WTC11 (cell line): ENCODE results near the gene TAAR9. TPM values are rescaled to one million over a fixed set of nuclear protein-coding genes. Genes with fewer than 3 reads are reported as not detected.

Source experiments
- ATAC-seq: fragments of 200-7000 bp; cut with Tn5 transposase; 2 replicates; pipeline ENCODE4 v1.10.0; 2021; ENCODE audit warnings: mild to moderate bottlenecking, moderate library complexity
- CTCF ChIA-PET: fragments of 300-600 bp; sonication (Branson Sonifier 250); formaldehyde crosslinking; loops from one replicate; lab custom pipeline; 2021; ENCODE audit warnings: antibody characterized with exemption; lab: Charles Lee
- POLR2A ChIA-PET: fragments of 350-600 bp; sonication (Branson Sonifier 250); formaldehyde crosslinking; loops from one replicate; lab custom pipeline; 2021; ENCODE audit warnings: antibody characterized with exemption; lab: Charles Lee
- DNase-seq: peaks from one replicate; pipeline ENCODE4 v3.0.0; 2021; ENCODE audit warnings: low spot score
- H3K27ac Mint-ChIP-seq: 2 replicates; pipeline ENCODE4 v1.8.0; 2021; ENCODE audit warnings: mixed read lengths
- H3K27me3 Mint-ChIP-seq: 2 replicates; pipeline ENCODE4 v1.8.0; 2021; ENCODE audit warnings: low read depth, mild to moderate bottlenecking, moderate library complexity, mixed read lengths
- H3K36me3 Mint-ChIP-seq: 2 replicates; pipeline ENCODE4 v1.8.0; 2021; ENCODE audit warnings: mixed read lengths
- H3K4me1 Mint-ChIP-seq: 2 replicates; pipeline ENCODE4 v1.8.0; 2022; ENCODE audit warnings: mixed read lengths
- H3K4me3 Mint-ChIP-seq: 2 replicates; pipeline ENCODE4 v1.8.0; 2021; ENCODE audit warnings: mild to moderate bottlenecking, moderate library complexity, mixed read lengths
- H3K9me3 Mint-ChIP-seq: 2 replicates; pipeline ENCODE4 v1.8.0; 2021; ENCODE audit warnings: mixed read lengths
- CREM ChIP-seq: sonication (generic); formaldehyde crosslinking; IDR thresholded peaks from 2 replicates; pipeline ENCODE4 v1.8.1; 2022; ENCODE audit warnings: mild to moderate bottlenecking, missing genetic modification reagents, moderate library complexity
- ESRRA ChIP-seq: sonication (generic); formaldehyde crosslinking; IDR thresholded peaks from 2 replicates; pipeline ENCODE4 v1.8.1; 2022; ENCODE audit warnings: mild to moderate bottlenecking, missing genetic modification reagents, borderline replicate concordance
- GRHL2 ChIP-seq: fragments of 250-450 bp; sonication (Bioruptor Pico); IDR thresholded peaks from 2 replicates; pipeline ENCODE4 v1.8.0; 2022; ENCODE audit warnings: mild to moderate bottlenecking, moderate library complexity; ENCODE audit not compliant: insufficient replicate concordance, severe bottlenecking
- MXD4 ChIP-seq: fragments of 250-450 bp; sonication (Bioruptor Pico); IDR thresholded peaks from 2 replicates; pipeline ENCODE4 v1.8.0; 2021; ENCODE audit warnings: mild to moderate bottlenecking, moderate library complexity, borderline replicate concordance
- OVOL2 ChIP-seq: fragments of 250-450 bp; sonication (Bioruptor Pico); IDR thresholded peaks from 2 replicates; pipeline ENCODE4 v1.9.0; 2021; ENCODE audit warnings: mild to moderate bottlenecking, borderline replicate concordance
- SMAD4 ChIP-seq: sonication (generic); formaldehyde crosslinking; IDR thresholded peaks from 2 replicates; pipeline ENCODE4 v1.8.0; 2022; ENCODE audit warnings: mild to moderate bottlenecking, missing genetic modification reagents
- SOX15 ChIP-seq: fragments of 250-450 bp; sonication (Bioruptor Pico); IDR thresholded peaks from 2 replicates; pipeline ENCODE4 v1.9.0; 2021; ENCODE audit warnings: mild to moderate bottlenecking
- TEAD1 ChIP-seq: sonication (generic); formaldehyde crosslinking; IDR thresholded peaks from 2 replicates; pipeline ENCODE4 v1.8.0; 2022; ENCODE audit warnings: mild to moderate bottlenecking, missing genetic modification reagents
- ZBTB21 ChIP-seq: sonication (generic); formaldehyde crosslinking; IDR thresholded peaks from 2 replicates; pipeline ENCODE4 v1.8.1; 2023; ENCODE audit warnings: mild to moderate bottlenecking, missing genetic modification reagents, borderline replicate concordance
- ZNF317 ChIP-seq: sonication (generic); formaldehyde crosslinking; IDR thresholded peaks from 2 replicates; pipeline ENCODE4 v1.8.1; 2023; ENCODE audit warnings: low read depth, mild to moderate bottlenecking, moderate library complexity, missing genetic modification reagents, borderline replicate concordance
- ZNF396 ChIP-seq: fragments of 250-450 bp; sonication (Bioruptor Pico); IDR thresholded peaks from 2 replicates; pipeline ENCODE4 v1.8.0; 2021; ENCODE audit warnings: mild to moderate bottlenecking, moderate library complexity, borderline replicate concordance
- total RNA-seq: library from RNA; stranded (reverse); gene quantifications from 3 replicates; pipeline ENCODE4 v1.2.3, GENCODE V29; 2021
- TF ChIP-seq, protein P1 (sequence below): sonication (generic); formaldehyde crosslinking; IDR thresholded peaks from 2 replicates; pipeline ENCODE4 v1.8.0; 2022; ENCODE audit warnings: mild to moderate bottlenecking, missing genetic modification reagents
- TF ChIP-seq, protein P2 (sequence below): sonication (generic); formaldehyde crosslinking; IDR thresholded peaks from 2 replicates; pipeline ENCODE4 v1.8.1; 2022; ENCODE audit warnings: low read depth, missing genetic modification reagents, borderline replicate concordance
- TF ChIP-seq, protein P3 (sequence below): sonication (generic); formaldehyde crosslinking; IDR thresholded peaks from 2 replicates; pipeline ENCODE4 v1.8.0; 2023; ENCODE audit warnings: missing genetic modification reagents
- TF ChIP-seq, protein P4 (sequence below): sonication (generic); formaldehyde crosslinking; IDR thresholded peaks from 2 replicates; pipeline ENCODE4 v1.8.0; 2022; ENCODE audit warnings: mild to moderate bottlenecking, missing genetic modification reagents
- TF ChIP-seq, protein P5 (sequence below): fragments of 250-450 bp; sonication (Bioruptor Pico); IDR thresholded peaks from 2 replicates; pipeline ENCODE4 v2.1.2; 2022; ENCODE audit warnings: mild to moderate bottlenecking, moderate library complexity
- TF ChIP-seq, protein P6 (sequence below): sonication (generic); formaldehyde crosslinking; IDR thresholded peaks from 2 replicates; pipeline ENCODE4 v1.8.0; 2022; ENCODE audit warnings: mild to moderate bottlenecking, missing genetic modification reagents
- TF ChIP-seq, protein P7 (sequence below): sonication (generic); formaldehyde crosslinking; IDR thresholded peaks from 2 replicates; pipeline ENCODE4 v1.8.0; 2022; ENCODE audit warnings: mild to moderate bottlenecking, missing genetic modification reagents
- TF ChIP-seq, protein P8 (sequence below): sonication (generic); formaldehyde crosslinking; IDR thresholded peaks from 2 replicates; pipeline ENCODE4 v1.8.0; 2023; ENCODE audit warnings: mild to moderate bottlenecking, missing genetic modification reagents

TAAR9 gene
- total RNA-seq, 1 experiment from 2014 or later, result not detected

DNA sequence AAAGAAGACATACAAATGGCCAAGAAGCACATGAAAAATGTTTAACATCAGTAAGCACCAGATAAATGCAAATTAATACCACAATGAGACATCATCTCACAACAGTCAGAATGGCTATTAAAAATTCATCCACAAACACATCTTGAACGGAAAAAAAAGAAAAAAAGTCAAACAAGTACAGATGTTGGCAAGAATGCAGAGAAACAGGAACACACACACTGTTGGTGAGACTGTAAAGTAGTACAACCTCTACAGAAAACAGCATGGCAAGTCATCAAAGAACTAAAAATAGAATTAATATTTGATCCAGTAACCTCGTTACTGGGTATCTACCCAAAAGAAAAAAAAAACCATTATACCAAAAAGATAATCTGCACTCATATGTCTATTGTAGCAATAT, 31.6 kb upstream of the TAAR9 start (continued):
- no peak for TF ChIP-seq CREM (CRISPR knock-in tag)
- TF ChIP-seq, protein P1, sequence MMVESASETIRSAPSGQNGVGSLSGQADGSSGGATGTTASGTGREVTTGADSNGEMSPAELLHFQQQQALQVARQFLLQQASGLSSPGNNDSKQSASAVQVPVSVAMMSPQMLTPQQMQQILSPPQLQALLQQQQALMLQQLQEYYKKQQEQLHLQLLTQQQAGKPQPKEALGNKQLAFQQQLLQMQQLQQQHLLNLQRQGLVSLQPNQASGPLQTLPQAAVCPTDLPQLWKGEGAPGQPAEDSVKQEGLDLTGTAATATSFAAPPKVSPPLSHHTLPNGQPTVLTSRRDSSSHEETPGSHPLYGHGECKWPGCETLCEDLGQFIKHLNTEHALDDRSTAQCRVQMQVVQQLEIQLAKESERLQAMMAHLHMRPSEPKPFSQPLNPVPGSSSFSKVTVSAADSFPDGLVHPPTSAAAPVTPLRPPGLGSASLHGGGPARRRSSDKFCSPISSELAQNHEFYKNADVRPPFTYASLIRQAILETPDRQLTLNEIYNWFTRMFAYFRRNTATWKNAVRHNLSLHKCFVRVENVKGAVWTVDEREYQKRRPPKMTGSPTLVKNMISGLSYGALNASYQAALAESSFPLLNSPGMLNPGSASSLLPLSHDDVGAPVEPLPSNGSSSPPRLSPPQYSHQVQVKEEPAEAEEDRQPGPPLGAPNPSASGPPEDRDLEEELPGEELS, result no peak
- TF ChIP-seq MXD4 (CRISPR knock-in tag), result no peak
- TF ChIP-seq, protein P2, sequence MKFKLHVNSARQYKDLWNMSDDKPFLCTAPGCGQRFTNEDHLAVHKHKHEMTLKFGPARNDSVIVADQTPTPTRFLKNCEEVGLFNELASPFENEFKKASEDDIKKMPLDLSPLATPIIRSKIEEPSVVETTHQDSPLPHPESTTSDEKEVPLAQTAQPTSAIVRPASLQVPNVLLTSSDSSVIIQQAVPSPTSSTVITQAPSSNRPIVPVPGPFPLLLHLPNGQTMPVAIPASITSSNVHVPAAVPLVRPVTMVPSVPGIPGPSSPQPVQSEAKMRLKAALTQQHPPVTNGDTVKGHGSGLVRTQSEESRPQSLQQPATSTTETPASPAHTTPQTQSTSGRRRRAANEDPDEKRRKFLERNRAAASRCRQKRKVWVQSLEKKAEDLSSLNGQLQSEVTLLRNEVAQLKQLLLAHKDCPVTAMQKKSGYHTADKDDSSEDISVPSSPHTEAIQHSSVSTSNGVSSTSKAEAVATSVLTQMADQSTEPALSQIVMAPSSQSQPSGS (CRISPR knock-in tag), result no peak
- TF ChIP-seq SOX15, result no peak
- TF ChIP-seq, protein P3, sequence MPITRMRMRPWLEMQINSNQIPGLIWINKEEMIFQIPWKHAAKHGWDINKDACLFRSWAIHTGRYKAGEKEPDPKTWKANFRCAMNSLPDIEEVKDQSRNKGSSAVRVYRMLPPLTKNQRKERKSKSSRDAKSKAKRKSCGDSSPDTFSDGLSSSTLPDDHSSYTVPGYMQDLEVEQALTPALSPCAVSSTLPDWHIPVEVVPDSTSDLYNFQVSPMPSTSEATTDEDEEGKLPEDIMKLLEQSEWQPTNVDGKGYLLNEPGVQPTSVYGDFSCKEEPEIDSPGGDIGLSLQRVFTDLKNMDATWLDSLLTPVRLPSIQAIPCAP, result no peak
- TF ChIP-seq, protein P4, sequence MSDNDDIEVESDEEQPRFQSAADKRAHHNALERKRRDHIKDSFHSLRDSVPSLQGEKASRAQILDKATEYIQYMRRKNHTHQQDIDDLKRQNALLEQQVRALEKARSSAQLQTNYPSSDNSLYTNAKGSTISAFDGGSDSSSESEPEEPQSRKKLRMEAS (CRISPR knock-in tag), result no peak
- TF ChIP-seq, protein P5, sequence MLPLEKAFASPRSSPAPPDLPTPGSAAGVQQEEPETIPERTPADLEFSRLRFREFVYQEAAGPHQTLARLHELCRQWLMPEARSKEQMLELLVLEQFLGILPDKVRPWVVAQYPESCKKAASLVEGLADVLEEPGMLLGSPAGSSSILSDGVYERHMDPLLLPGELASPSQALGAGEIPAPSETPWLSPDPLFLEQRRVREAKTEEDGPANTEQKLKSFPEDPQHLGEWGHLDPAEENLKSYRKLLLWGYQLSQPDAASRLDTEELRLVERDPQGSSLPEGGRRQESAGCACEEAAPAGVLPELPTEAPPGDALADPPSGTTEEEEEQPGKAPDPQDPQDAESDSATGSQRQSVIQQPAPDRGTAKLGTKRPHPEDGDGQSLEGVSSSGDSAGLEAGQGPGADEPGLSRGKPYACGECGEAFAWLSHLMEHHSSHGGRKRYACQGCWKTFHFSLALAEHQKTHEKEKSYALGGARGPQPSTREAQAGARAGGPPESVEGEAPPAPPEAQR (CRISPR knock-in tag), result no peak
- TF ChIP-seq SMAD4, result no peak

DNA sequence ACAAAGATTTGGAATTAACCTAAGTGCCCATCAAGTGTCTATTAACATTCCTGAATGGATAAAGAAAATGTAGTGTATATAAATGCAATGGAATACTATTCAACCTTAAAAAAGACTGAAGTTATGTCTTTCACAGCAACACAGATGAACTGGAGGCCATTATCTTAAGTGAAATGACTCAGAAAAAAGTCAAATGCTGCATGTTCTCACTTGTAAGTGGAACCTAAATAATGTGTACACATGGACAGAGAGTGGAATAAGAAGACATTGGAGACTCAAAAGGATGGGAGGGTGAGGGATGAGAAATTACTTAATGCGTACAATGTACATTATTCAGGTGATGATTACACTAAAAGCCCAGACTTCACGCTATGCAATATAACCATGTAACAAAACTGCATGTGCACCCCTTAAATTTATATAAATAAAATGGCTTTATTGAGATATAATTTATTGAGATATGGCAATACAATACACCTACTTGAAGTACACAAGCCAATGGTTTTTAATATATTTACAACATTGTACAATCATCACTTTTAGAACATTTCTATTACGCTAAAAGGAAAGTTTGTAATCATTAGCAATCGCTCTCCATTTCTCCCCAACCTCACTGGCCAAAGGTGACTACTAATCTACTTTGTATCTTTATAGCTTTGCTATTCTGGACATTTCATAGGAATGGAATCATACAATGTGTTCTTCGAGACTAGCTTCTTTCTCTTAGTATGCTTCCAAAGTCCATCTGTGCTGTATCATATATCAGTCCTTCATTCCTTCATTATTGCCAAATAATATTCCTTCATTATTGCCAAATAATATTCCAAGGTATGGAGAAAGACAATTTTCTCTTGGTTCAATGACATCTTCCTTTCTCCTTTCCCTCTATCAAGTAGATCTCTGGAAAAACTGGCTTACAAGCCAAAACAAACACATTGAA, 30.9 kb upstream of the TAAR9 start:
- no peak overlapping the region for H3K4me3 Mint-ChIP-seq
- ATAC-seq, result no peak
- no peaks in the 10 kb centered on the region for H3K9me3 Mint-ChIP-seq
- CTCF ChIA-PET, result no interaction called here
- H3K27ac Mint-ChIP-seq, result no peak overlapping the region
- peaks cover 10% of the 10 kb centered on the region for H3K36me3 Mint-ChIP-seq
- H3K4me1 Mint-ChIP-seq, result peaks cover 22% of the 10 kb centered on the region
- POLR2A ChIA-PET, result no interaction called here
- H3K27me3 Mint-ChIP-seq, result no peaks in the 10 kb centered on the region
- DNase-seq, result no peak
- TF ChIP-seq ESRRA (CRISPR knock-in tag), result no peak
- no peak for TF ChIP-seq GRHL2 (CRISPR knock-in tag)
- TF ChIP-seq, protein P6, sequence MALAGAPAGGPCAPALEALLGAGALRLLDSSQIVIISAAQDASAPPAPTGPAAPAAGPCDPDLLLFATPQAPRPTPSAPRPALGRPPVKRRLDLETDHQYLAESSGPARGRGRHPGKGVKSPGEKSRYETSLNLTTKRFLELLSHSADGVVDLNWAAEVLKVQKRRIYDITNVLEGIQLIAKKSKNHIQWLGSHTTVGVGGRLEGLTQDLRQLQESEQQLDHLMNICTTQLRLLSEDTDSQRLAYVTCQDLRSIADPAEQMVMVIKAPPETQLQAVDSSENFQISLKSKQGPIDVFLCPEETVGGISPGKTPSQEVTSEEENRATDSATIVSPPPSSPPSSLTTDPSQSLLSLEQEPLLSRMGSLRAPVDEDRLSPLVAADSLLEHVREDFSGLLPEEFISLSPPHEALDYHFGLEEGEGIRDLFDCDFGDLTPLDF (CRISPR knock-in tag), result no peak
- TF ChIP-seq ZNF396 (CRISPR knock-in tag), result no peak
- no peak for TF ChIP-seq TEAD1 (CRISPR knock-in tag)
- no peak for TF ChIP-seq OVOL2 (CRISPR knock-in tag)
- TF ChIP-seq, protein P7, sequence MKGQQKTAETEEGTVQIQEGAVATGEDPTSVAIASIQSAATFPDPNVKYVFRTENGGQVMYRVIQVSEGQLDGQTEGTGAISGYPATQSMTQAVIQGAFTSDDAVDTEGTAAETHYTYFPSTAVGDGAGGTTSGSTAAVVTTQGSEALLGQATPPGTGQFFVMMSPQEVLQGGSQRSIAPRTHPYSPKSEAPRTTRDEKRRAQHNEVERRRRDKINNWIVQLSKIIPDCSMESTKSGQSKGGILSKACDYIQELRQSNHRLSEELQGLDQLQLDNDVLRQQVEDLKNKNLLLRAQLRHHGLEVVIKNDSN (CRISPR knock-in tag), result no peak
- TF ChIP-seq, protein P8, sequence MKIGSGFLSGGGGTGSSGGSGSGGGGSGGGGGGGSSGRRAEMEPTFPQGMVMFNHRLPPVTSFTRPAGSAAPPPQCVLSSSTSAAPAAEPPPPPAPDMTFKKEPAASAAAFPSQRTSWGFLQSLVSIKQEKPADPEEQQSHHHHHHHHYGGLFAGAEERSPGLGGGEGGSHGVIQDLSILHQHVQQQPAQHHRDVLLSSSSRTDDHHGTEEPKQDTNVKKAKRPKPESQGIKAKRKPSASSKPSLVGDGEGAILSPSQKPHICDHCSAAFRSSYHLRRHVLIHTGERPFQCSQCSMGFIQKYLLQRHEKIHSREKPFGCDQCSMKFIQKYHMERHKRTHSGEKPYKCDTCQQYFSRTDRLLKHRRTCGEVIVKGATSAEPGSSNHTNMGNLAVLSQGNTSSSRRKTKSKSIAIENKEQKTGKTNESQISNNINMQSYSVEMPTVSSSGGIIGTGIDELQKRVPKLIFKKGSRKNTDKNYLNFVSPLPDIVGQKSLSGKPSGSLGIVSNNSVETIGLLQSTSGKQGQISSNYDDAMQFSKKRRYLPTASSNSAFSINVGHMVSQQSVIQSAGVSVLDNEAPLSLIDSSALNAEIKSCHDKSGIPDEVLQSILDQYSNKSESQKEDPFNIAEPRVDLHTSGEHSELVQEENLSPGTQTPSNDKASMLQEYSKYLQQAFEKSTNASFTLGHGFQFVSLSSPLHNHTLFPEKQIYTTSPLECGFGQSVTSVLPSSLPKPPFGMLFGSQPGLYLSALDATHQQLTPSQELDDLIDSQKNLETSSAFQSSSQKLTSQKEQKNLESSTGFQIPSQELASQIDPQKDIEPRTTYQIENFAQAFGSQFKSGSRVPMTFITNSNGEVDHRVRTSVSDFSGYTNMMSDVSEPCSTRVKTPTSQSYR (CRISPR knock-in tag), result no peak
- no peak for TF ChIP-seq ZNF317 (CRISPR knock-in tag)
- no peak for TF ChIP-seq SOX15
- TF ChIP-seq ZBTB21 (CRISPR knock-in tag), result no peak
